Stimulated activated naive CD8-positive, alpha-beta T cell treated with anti-CD3 and anti-CD28 coated beads, Interleukin-15, Interleukin-2, amounts not matched to agents 100 U/mL and 50 U/mL, for 24 hours (primary cell): ENCODE data around the gene CD247.

Experiments used
- ATAC-seq: fragments of 150-1000 bp; cut with Tn5 transposase; one replicate; pipeline ENCODE4 v1.10.0; 2021
- DNase-seq: peaks from one replicate; pipeline ENCODE4 v3.0.0; 2021

CD247 gene

DNA sequence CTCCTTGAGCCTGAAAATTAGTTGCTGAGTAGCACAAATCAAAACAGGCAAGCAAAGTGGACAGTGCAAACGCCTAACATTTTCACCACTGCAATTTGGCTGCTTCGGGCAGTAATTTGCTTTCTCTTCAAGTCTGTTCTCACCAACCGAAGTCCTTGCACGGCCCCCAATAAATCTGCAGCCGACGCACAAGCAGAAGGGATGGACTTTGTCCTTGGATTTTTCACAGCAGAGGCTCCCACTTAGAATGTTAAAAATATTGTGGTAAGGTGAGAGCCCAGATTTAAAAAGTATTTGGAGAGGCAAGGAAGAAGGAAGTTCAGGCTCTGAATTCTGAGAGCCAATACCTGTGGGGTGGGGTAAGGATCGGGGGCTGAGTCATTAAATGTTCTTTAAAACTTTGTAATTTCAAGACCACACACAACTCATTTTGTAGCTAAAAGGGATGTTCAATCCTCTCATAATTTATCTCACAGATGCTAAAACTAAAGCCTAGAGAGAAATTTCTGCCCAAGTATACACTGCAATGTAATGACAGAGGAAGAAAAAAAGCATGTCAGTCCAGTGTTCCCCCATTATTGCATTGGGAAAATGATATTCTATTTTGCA is 6.2 kb downstream of the CD247 start:
- ATAC-seq: peak; percentile 9
- no peak for DNase-seq

- no peak for DNase-seq
These were observed 6.8 kb downstream of the CD247 start for GRCh38 chr1:167511374-167511986.

GRCh38 chr1:167510881-167511280 is 7.4 kb downstream of the CD247 start:
- DNase-seq (no peak), ATAC-seq (no peak)

More at GRCh38 chr1:167511374-167511986, 6.8 kb downstream of the CD247 start:
- no peak for ATAC-seq

GRCh38 chr1:167510244-167510643 is 8.1 kb downstream of the CD247 start:
- DNase-seq (no peak), ATAC-seq (peak; percentile 33)

- ATAC-seq (peak; percentile 15), DNase-seq (no peak)
These were observed 8.7 kb downstream of the CD247 start for GRCh38 chr1:167509587-167509986.

GRCh38 chr1:167507719-167508118 is 10.6 kb downstream of the CD247 start:
- ATAC-seq (no peak), DNase-seq (no peak)

GRCh38 chr1:167504467-167504827 is 13.9 kb downstream of the CD247 start:
- ATAC-seq: no peak

DNA sequence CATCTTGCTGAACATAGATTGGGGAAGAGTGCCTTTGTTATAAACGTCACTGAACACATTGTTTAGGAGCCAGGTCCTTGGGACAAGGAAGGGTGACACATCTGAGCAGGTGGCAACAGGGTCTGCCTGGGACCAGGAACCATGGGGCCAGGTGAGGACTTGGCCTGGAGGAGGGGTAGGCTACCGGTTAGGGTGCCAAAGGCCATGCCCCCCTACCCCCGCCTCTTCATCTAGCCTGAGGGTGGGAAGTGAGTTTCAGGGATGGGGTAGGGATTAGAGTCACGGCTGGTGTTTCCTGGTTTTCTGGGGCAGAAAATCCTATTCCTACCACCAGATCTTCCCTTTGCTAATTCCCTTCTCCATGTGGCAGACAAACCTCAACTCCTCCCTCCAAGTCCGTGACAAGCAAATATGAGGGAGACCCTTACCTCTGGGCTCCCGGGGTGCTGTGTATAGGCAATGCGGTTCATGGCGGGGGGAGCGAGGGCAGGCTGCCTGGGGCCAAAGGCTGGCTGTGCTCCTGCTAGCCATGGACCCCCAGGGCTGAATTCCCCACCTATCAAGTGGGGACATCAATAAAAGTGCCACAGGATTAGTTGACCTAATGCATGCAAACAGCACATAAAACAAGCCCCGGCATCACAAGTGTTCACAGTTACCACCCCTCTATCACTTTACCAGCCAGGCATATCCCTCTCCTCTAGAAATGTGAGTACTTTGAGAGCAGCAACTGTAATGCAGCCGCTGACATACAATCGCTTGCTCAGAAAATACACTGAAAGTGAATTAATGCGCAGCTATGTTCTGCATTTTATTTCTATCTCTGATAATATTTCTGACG is 14.5 kb downstream of the CD247 start:
- ATAC-seq (no peak), DNase-seq (no peak)

More at GRCh38 chr1:167504467-167504827, 13.9 kb downstream of the CD247 start:
- no peak for DNase-seq

GRCh38 chr1:167502719-167503462 is 15.4 kb downstream of the CD247 start:
- ATAC-seq (no peak), DNase-seq (no peak)

GRCh38 chr1:167502192-167502551 is 16.2 kb downstream of the CD247 start:
- ATAC-seq: no peak

GRCh38 chr1:167501515-167502191 is 16.7 kb downstream of the CD247 start:
- DNase-seq: no peak
- peak; percentile 10 for ATAC-seq

More at GRCh38 chr1:167502192-167502551, 16.2 kb downstream of the CD247 start:
- DNase-seq: no peak

- ATAC-seq (peak; percentile 73), DNase-seq (no peak)
These were observed 18.0 kb downstream of the CD247 start for GRCh38 chr1:167500283-167500860.

GRCh38 chr1:167499664-167500101 is 18.6 kb downstream of the CD247 start:
- ATAC-seq: peak; percentile 72
- peak; percentile 53 for DNase-seq

- ATAC-seq (peak; percentile 41), DNase-seq (no peak)
These were observed 19.2 kb downstream of the CD247 start for GRCh38 chr1:167499106-167499505.

- DNase-seq (no peak), ATAC-seq (no peak)
These were observed 21.3 kb downstream of the CD247 start for GRCh38 chr1:167496797-167497619.

DNA sequence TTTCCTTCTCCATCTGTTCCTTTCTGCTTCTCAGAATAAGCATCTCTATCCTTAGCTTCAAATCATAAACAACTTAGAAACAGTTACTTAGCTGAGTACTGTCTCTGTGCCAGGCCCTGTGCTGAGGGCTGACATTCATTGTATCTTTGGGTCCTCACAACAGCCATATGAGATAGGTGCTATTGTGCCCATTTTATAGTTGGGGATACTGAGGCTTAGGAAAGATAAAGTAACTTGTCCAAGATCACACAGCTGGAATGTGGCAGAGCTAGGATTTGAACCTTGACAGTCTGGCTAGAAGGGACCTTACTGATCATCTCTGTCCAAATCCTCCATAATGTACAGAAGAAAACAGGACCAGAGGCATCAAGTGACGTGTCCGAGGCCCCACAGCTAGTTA is 25.0 kb downstream of the CD247 start:
- ATAC-seq (no peak), DNase-seq (no peak)

GRCh38 chr1:167492481-167492910 is 25.8 kb downstream of the CD247 start:
- DNase-seq: peak; percentile 74
- peak; percentile 85 for ATAC-seq

DNA sequence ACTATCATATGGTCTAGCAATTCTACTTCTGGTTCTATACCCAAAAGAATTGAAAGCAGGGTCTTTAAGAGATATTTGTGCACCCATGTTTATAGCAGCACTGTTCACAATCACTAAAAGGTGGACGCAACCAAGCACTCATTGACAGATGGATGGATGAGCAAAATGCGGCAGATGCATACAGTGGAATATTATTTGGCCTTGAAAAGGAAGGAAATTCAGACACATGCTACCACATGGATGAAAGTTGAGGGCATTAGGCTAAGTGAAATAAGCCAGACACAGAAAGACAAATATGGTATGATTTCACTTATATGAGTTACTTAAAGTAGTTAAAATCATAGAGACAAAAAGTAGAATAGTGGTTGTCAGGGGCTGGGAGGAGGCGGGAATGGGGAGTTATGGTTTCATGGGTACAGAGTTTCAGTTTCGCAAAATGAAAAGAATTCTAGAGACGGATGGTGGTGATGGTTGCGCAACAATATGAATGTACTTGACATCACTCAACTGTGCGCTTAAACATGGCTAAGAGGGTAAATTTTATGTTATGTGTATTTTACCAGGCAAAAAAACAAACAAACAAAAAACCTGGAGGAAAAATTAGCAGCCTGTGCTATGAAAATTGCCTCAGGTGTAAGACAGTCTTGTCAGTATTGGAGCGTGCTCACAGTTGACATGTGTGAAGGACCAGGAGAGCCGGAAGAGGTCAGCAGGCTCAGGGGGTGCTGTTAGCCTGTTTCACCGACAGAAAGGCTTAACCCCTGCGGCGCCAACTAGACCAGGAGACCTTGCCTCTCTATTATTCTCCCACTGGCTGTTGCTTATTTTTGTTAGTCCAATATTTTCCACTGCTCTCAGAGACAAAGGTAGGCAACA is 26.5 kb downstream of the CD247 start:
- DNase-seq (peak; percentile 46), ATAC-seq (peak; percentile 41)

DNA sequence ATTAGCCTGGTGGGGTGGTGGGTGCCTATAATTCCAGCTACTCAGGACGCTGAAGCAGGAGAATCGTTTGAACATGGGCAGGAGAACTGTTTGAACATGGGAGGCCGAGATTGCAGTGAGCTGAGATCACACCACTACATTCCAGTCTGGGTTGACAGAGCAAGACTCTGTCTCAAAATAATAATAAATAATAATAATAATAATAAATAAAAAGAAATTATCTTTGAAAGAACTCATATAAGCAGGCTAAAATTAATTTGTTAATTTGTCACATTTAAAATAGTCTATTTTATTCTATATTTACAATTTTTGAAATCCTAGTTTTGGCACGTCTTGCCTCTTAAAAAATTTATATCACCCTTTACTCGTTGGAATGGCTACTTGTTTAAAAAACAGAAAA is 27.6 kb downstream of the CD247 start:
- DNase-seq (no peak), ATAC-seq (no peak)
